WERI-Rb-1 (cell line): ENCODE results near the gene ST6GALNAC3.

Experiments used
- DNase-seq: peaks from one replicate; pipeline ENCODE4 v3.0.0-alpha.2; 2020
- H3K27ac ChIP-seq: fragments of 250-450 bp; sonication (Bioruptor Pico); 2 replicates; pipeline ENCODE4 v1.5.1; 2020; ENCODE audit warnings: mild to moderate bottlenecking, moderate library complexity
- H3K27me3 ChIP-seq: fragments of 250-450 bp; sonication (Bioruptor Pico); 2 replicates; pipeline ENCODE4 v1.5.1; 2021; ENCODE audit warnings: mild to moderate bottlenecking, low read depth, moderate library complexity; ENCODE audit not compliant: insufficient read depth, severe bottlenecking
- H3K36me3 ChIP-seq: fragments of 250-450 bp; sonication (Bioruptor Pico); 2 replicates; pipeline ENCODE4 v1.5.1; 2020; ENCODE audit warnings: mild to moderate bottlenecking, moderate library complexity
- H3K4me3 ChIP-seq: 2 replicates; pipeline ENCODE4 v1.5.1; 2011; ENCODE audit warnings: low read depth, mild to moderate bottlenecking, control low read depth, low read length
- H3K9me3 ChIP-seq: fragments of 250-450 bp; sonication (Bioruptor Pico); 2 replicates; pipeline ENCODE4 v1.5.1; 2021; ENCODE audit warnings: mild to moderate bottlenecking, moderate library complexity; ENCODE audit not compliant: severe bottlenecking
- CTCF ChIP-seq: IDR thresholded peaks from 2 replicates; pipeline ENCODE4 v1.5.1; 2011; ENCODE audit warnings: low read depth, mild to moderate bottlenecking, control low read depth, inconsistent platforms, low read length

ST6GALNAC3 gene

GRCh38 chr1:76541618-76542017 is 467.1 kb downstream of the ST6GALNAC3 start:
- Histone ChIP-seq H3K36me3 (no peaks in the 10 kb centered on the region), H3K4me3 (no peak overlapping the region), H3K9me3 (peaks cover 7% of the 10 kb centered on the region), H3K27ac (no peak overlapping the region), H3K27me3 (no peaks in the 10 kb centered on the region)
- no peak for DNase-seq
- TF ChIP-seq CTCF: no peak

GRCh38 chr1:76542359-76542758 is 467.8 kb downstream of the ST6GALNAC3 start:
- H3K27ac ChIP-seq: no peak overlapping the region
- H3K27me3 ChIP-seq: no peaks in the 10 kb centered on the region
- DNase-seq: no peak
- no peak overlapping the region for H3K4me3 ChIP-seq
- TF ChIP-seq CTCF: no peak
- no peaks in the 10 kb centered on the region for H3K36me3 ChIP-seq
- H3K9me3 ChIP-seq: peaks cover 7% of the 10 kb centered on the region

- Histone ChIP-seq H3K36me3 (no peaks in the 10 kb centered on the region), H3K27me3 (no peaks in the 10 kb centered on the region), H3K4me3 (no peak overlapping the region), H3K9me3 (peaks cover 7% of the 10 kb centered on the region), H3K27ac (no peak overlapping the region)
- DNase-seq: no peak
- TF ChIP-seq CTCF: no peak
Measured at GRCh38 chr1:76543495-76543894, 468.9 kb downstream of the ST6GALNAC3 start.

- Histone ChIP-seq H3K36me3 (no peaks in the 10 kb centered on the region), H3K4me3 (no peak overlapping the region), H3K27ac (no peak overlapping the region), H3K9me3 (no peaks in the 10 kb centered on the region), H3K27me3 (no peaks in the 10 kb centered on the region)
- TF ChIP-seq CTCF: no peak
- no peak for DNase-seq
Measured at GRCh38 chr1:76546354-76546933, 471.9 kb downstream of the ST6GALNAC3 start.

GRCh38 chr1:76547916-76548315 is 473.4 kb downstream of the ST6GALNAC3 start:
- H3K36me3 ChIP-seq: no peaks in the 10 kb centered on the region

More at GRCh38 chr1:76547916-76548315, 473.4 kb downstream of the ST6GALNAC3 start:
- no peak; the same call in 1 of the 2 replicates for TF ChIP-seq CTCF
- DNase-seq: no peak
- Histone ChIP-seq H3K9me3 (no peaks in the 10 kb centered on the region), H3K27me3 (no peaks in the 10 kb centered on the region), H3K4me3 (no peak overlapping the region), H3K27ac (no peak overlapping the region)
